Fibroblast of lung (primary cell): ENCODE measurements around the gene CBX8. TPM values are rescaled to one million over a fixed set of nuclear protein-coding genes. Genes with fewer than 3 reads are reported as not detected.

ENCODE experiments used
- DNase-seq, 2 donors: peaks; one replicate each; pipeline versions ENCODE4 v3.0.0 to v3.0.0-alpha.2; 2010; ENCODE audit warnings: low read depth in 2 of 2
- H2AFZ ChIP-seq: 2 replicates; pipeline ENCODE4 v1.5.1; 2012; ENCODE audit warnings: low read length, control low read depth, inconsistent platforms
- H3K27ac ChIP-seq: 2 replicates; pipeline ENCODE4 v1.5.1; 2011; ENCODE audit warnings: low read length, control low read depth; ENCODE audit not compliant: insufficient read depth
- H3K27me3 ChIP-seq: 2 replicates; pipeline ENCODE4 v1.5.1; 2011; ENCODE audit warnings: mild to moderate bottlenecking, low read length; ENCODE audit not compliant: control insufficient read depth, insufficient read depth
- H3K36me3 ChIP-seq: 2 replicates; pipeline ENCODE4 v1.5.1; 2011; ENCODE audit warnings: low read length; ENCODE audit not compliant: control insufficient read depth, insufficient read depth
- H3K4me1 ChIP-seq: 2 replicates; pipeline ENCODE4 v1.5.1; 2011; ENCODE audit warnings: low read length; ENCODE audit not compliant: control insufficient read depth, insufficient read depth; ENCODE audit errors: extremely low read depth
- H3K4me2 ChIP-seq: 2 replicates; pipeline ENCODE4 v1.5.1; 2011; ENCODE audit warnings: low read length, control low read depth; ENCODE audit not compliant: insufficient read depth; ENCODE audit errors: extremely low read depth
- H3K4me3 ChIP-seq, 4 experiments: fragments of 200-600 bp in 1 of 4; sonication (generic) in 1 of 4; replicated peaks in 1 of 4; 2 replicates each; pipeline ENCODE4 v1.5.1; 2011 to 2016; ENCODE audit warnings: low read length in 4 of 4, low read depth in 3 of 4, mild to moderate bottlenecking in 3 of 4, control low read depth in 2 of 4, inconsistent platforms in 1 of 4, mixed read lengths in 1 of 4; ENCODE audit not compliant: insufficient read depth in 1 of 4; ENCODE audit errors: control extremely low read depth in 1 of 4
- H3K79me2 ChIP-seq: 2 replicates; pipeline ENCODE4 v1.5.1; 2012; ENCODE audit warnings: mild to moderate bottlenecking, low read length, inconsistent platforms; ENCODE audit not compliant: control insufficient read depth, insufficient read depth
- H3K9ac ChIP-seq: 2 replicates; pipeline ENCODE4 v1.5.1; 2011; ENCODE audit warnings: mild to moderate bottlenecking, low read length, control low read depth; ENCODE audit not compliant: insufficient read depth
- H3K9me3 ChIP-seq: 2 replicates; pipeline ENCODE4 v1.5.1; 2012; ENCODE audit warnings: low read depth, low read length; ENCODE audit not compliant: control insufficient read depth, insufficient read depth
- H4K20me1 ChIP-seq: 2 replicates; pipeline ENCODE4 v1.5.1; 2011; ENCODE audit warnings: low read length; ENCODE audit not compliant: control insufficient read depth, insufficient read depth; ENCODE audit errors: extremely low read depth
- EZH2 ChIP-seq: IDR thresholded peaks from 2 replicates; pipeline ENCODE4 v1.5.1; 2012; ENCODE audit warnings: low read length, control low read depth, mild to moderate bottlenecking; ENCODE audit errors: missing control alignments
- polyA plus RNA-seq, 2 donors: library from polyadenylated mRNA; depleted of rRNA in 1 of 2; stranded (reverse) in 1 of 2; unstranded in 1 of 2; fragments of >200 nt; gene quantifications; 2 replicates each; pipeline ENCODE4 v1.2.1, GENCODE V29; 2011 to 2012; ENCODE audit warnings: missing spikeins in 1 of 2
- total RNA-seq: library from RNA; depleted of rRNA; stranded (reverse); fragments of >200 nt; gene quantifications from 2 replicates; pipeline ENCODE4 v1.2.1, GENCODE V29; 2014
- TF ChIP-seq, protein P1 (sequence below), 2 donors: IDR thresholded peaks in 1 of 2; conservative IDR thresholded peaks in 1 of 2; 1 replicate in 1 of 2; 2 replicates in 1 of 2; pipeline ENCODE4 v1.5.1; 2011 to 2012; ENCODE audit warnings: low read length in 2 of 2, control low read depth in 1 of 2, inconsistent platforms in 1 of 2, low read depth in 1 of 2, mild to moderate bottlenecking in 1 of 2

CBX8 gene
- total and polyA plus RNA-seq, 2 donors (not counting 1 experiment from before 2014, with no cell fraction given), result 0.19 to 4.0 TPM

DNA sequence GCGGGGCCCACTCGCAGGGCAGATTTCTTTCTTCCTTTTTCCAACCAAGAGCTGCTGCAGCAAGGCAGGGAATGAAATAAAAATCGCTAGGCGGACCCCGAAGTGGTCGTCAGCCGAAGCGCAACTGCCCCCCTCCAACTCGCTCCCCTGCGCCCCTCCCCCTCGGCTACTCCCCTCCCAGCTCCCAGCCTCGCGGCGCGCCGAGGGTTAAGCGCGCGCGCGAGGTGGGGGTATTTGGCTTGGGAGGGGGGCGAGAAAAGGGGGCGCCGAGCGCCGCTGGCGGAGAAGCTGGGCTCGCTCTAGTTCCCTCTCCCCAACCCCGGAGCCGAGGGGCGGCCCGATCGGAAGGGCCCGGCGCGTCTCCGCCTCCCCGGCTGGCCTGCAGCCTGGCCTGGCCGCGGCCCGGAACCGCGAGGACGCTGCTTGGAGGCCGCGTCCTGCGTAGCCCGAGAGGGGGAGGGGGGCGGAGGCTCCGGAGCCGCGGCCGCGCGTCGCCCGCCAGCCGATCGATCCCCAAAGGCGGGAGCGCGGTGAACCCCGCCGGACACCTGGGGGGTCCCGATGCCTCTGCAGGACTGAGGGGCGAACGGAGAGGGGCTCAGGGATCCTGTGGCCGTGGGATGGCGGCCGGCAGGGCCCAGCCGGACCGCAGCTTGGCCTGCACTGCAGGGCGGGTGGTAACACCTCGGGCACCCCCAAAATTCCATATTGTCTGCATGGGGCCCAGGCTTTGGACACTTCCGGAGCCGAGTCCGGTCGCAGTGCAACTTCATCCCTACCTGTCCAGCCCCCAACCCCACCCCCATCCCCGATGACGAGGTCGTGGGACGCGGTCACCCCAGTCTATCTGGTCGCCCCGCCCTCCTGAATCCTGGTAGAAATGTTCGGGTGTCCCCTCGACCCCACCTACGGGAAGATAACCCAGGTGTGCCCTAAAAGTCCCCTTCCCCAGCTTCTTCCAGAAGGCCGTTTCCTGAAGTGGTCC is 47.2 kb upstream of the CBX8 start:
- Histone ChIP-seq H3K27ac (no peak overlapping the region), H3K9me3 (no peaks in the 10 kb centered on the region), H3K79me2 (no peaks in the 10 kb centered on the region), H3K36me3 (no peaks in the 10 kb centered on the region), H2AFZ (peak overlapping the region; percentile 76), H3K4me1 (peaks cover 4% of the 10 kb centered on the region), H3K27me3 (peaks cover 40% of the 10 kb centered on the region), H3K4me3 (peak overlapping the region; percentile 37 to 60 (median 46)), H3K4me2 (peak overlapping the region; percentile 88), H4K20me1 (no peaks in the 10 kb centered on the region), H3K9ac (peak overlapping the region; percentile 59)
- no peak for TF ChIP-seq EZH2
- peak; percentile 68 to 72 for DNase-seq

DNA sequence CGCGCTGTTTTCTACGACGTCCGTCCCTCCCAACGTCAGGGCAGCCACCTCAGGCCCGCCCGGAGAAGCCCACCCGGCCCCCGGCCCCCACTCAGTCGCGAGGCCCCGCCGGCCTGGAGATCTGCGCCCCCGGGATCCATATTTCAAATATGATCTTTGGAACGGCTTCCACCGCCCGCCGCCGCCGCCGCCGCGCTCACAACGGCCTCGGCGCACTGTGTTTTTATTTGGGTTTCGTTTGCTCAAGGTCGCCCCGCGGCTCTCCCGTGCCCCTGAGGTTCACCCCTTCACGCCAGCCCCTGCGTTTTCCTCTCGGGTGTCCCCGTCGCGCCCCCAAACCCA is 46.6 kb upstream of the CBX8 start:
- peak overlapping the region; percentile 23 for H3K9ac ChIP-seq
- H3K27me3 ChIP-seq, result peaks cover 37% of the 10 kb centered on the region
- no peaks in the 10 kb centered on the region for H3K36me3 ChIP-seq
- H4K20me1 ChIP-seq, result no peaks in the 10 kb centered on the region
- TF ChIP-seq, protein P1, sequence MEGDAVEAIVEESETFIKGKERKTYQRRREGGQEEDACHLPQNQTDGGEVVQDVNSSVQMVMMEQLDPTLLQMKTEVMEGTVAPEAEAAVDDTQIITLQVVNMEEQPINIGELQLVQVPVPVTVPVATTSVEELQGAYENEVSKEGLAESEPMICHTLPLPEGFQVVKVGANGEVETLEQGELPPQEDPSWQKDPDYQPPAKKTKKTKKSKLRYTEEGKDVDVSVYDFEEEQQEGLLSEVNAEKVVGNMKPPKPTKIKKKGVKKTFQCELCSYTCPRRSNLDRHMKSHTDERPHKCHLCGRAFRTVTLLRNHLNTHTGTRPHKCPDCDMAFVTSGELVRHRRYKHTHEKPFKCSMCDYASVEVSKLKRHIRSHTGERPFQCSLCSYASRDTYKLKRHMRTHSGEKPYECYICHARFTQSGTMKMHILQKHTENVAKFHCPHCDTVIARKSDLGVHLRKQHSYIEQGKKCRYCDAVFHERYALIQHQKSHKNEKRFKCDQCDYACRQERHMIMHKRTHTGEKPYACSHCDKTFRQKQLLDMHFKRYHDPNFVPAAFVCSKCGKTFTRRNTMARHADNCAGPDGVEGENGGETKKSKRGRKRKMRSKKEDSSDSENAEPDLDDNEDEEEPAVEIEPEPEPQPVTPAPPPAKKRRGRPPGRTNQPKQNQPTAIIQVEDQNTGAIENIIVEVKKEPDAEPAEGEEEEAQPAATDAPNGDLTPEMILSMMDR (conservative IDR thresholded peaks at IDR 0.05 in 1 of 2, IDR thresholded peaks at IDR 0.05 in 1 of 2; ENCODE audit: low read depth in 1 of 2, low read length in 2 of 2), result no peak
- no peak for TF ChIP-seq EZH2
- H3K9me3 ChIP-seq, result no peaks in the 10 kb centered on the region
- H3K4me2 ChIP-seq, result peak overlapping the region; percentile 88
- no peak overlapping the region for H2AFZ ChIP-seq
- peaks cover 4% of the 10 kb centered on the region for H3K4me1 ChIP-seq
- H3K79me2 ChIP-seq, result no peaks in the 10 kb centered on the region
- peak overlapping the region; percentile 19 to 60 (median 44) for H3K4me3 ChIP-seq
- no peak overlapping the region for H3K27ac ChIP-seq
- no peak for DNase-seq

DNA sequence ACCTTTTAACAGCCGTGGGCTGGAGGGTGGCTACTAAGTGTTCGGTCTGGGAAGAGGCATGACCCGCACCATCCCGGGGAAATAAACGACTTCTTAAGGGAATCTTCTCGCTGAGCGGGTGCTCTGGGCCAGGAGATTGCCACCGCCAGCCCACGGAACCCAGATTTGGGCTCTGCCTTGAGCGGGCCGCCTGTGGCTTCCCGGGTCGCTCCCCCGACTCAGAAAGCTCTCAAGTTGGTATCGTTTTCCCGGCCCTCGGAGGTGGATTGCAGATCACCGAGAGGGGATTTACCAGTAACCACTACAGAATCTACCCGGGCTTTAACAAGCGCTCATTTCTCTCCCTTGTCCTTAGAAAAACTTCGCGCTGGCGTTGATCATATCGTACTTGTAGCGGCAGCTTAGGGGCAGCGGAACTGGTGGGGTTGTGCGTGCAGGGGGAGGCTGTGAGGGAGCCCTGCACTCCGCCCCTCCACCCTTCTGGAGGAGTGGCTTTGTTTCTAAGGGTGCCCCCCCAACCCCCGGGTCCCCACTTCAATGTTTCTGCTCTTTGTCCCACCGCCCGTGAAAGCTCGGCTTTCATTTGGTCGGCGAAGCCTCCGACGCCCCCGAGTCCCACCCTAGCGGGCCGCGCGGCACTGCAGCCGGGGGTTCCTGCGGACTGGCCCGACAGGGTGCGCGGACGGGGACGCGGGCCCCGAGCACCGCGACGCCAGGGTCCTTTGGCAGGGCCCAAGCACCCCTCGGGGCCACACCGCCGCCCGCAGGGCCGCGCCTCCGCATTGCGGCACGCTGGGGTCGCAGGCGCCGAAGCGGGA is 46.0 kb upstream of the CBX8 start:
- peak; percentile 98 for TF ChIP-seq EZH2
- TF ChIP-seq, protein P1 (conservative IDR thresholded peaks at IDR 0.05 in 1 of 2, IDR thresholded peaks at IDR 0.05 in 1 of 2; ENCODE audit: low read depth in 1 of 2, low read length in 2 of 2), result no peak

More for the DNA sequence above, 46.0 kb upstream of the CBX8 start:
- Histone ChIP-seq H3K9me3 (no peaks in the 10 kb centered on the region), H2AFZ (no peak overlapping the region), H3K36me3 (no peaks in the 10 kb centered on the region), H3K4me1 (peaks cover 4% of the 10 kb centered on the region), H3K9ac (no peak overlapping the region), H3K79me2 (no peaks in the 10 kb centered on the region), H3K27me3 (peaks cover 36% of the 10 kb centered on the region), H3K4me2 (no peak overlapping the region), H3K27ac (no peak overlapping the region), H3K4me3 (peak overlapping the region in 1 of 4 experiments; percentile 60), H4K20me1 (no peaks in the 10 kb centered on the region)
- DNase-seq, result peak in 1 of 2 donors; percentile 22
